ENCODE data around the gene SETD7. TPM values are rescaled to one million over a fixed set of nuclear protein-coding genes. Genes with fewer than 3 reads are reported as not detected.

The SETD7 gene
- total RNA-seq, 1 experiment from 2014 or later: 59.4 TPM

- Histone ChIP-seq H3K36me3 (ENCODE audit: insufficient read depth, low read length) (peaks cover 61% of the 10 kb centered on the region), H3K27ac (ENCODE audit: low read length) (no peak overlapping the region), H3K9me2 (replicated peaks; ENCODE audit: insufficient read depth, low read length) (no peaks in the 10 kb centered on the region), H3K27me3 (ENCODE audit: low read length) (no peaks in the 10 kb centered on the region), H3K4me2 (ENCODE audit: low read depth, low read length, poor library complexity, severe bottlenecking) (no peak overlapping the region), H3K9me3 (ENCODE audit: low read length) (no peaks in the 10 kb centered on the region), H2AFZ (ENCODE audit: low read length) (no peak overlapping the region), H3K4me1 (ENCODE audit: low read length) (no peaks in the 10 kb centered on the region), H3K9ac (ENCODE audit: low read length) (no peak overlapping the region), H3K79me2 (ENCODE audit: low read length) (peaks cover 46% of the 10 kb centered on the region), H4K20me1 (ENCODE audit: insufficient read depth, low read depth, low read length) (no peaks in the 10 kb centered on the region), H3K4me3 (ENCODE audit: low read length) (no peak overlapping the region)
- DNase-seq: no peak
These were observed 30.6 kb downstream of the SETD7 start for GRCh38 chr4:139525414-139525813.

- no peaks in the 10 kb centered on the region for H3K9me3 ChIP-seq (ENCODE audit: low read length)
- no peak overlapping the region for H3K4me2 ChIP-seq (ENCODE audit: low read depth, low read length, poor library complexity, severe bottlenecking)
- no peaks in the 10 kb centered on the region for H3K9me2 ChIP-seq (replicated peaks; ENCODE audit: insufficient read depth, low read length)
- no peaks in the 10 kb centered on the region for H4K20me1 ChIP-seq (ENCODE audit: insufficient read depth, low read depth, low read length)
- H3K4me3 ChIP-seq (ENCODE audit: low read length): no peak overlapping the region
- no peak overlapping the region for H3K9ac ChIP-seq (ENCODE audit: low read length)
- no peak for DNase-seq
- peaks cover 34% of the 10 kb centered on the region for H3K79me2 ChIP-seq (ENCODE audit: low read length)
- H2AFZ ChIP-seq (ENCODE audit: low read length): no peak overlapping the region
- H3K36me3 ChIP-seq (ENCODE audit: insufficient read depth, low read length): peaks cover 64% of the 10 kb centered on the region
- no peak overlapping the region for H3K27ac ChIP-seq (ENCODE audit: low read length)
- H3K4me1 ChIP-seq (ENCODE audit: low read length): no peaks in the 10 kb centered on the region
- no peaks in the 10 kb centered on the region for H3K27me3 ChIP-seq (ENCODE audit: low read length)
These were observed 31.9 kb downstream of the SETD7 start for GRCh38 chr4:139524062-139524631.

- no peak overlapping the region for H2AFZ ChIP-seq (ENCODE audit: low read length)
- H3K4me1 ChIP-seq (ENCODE audit: low read length): no peaks in the 10 kb centered on the region
- H3K79me2 ChIP-seq (ENCODE audit: low read length): peaks cover 23% of the 10 kb centered on the region
- peaks cover 64% of the 10 kb centered on the region for H3K36me3 ChIP-seq (ENCODE audit: insufficient read depth, low read length)
- no peak overlapping the region for H3K9ac ChIP-seq (ENCODE audit: low read length)
- no peak overlapping the region for H3K27ac ChIP-seq (ENCODE audit: low read length)
- no peaks in the 10 kb centered on the region for H3K27me3 ChIP-seq (ENCODE audit: low read length)
- no peak overlapping the region for H3K4me2 ChIP-seq (ENCODE audit: low read depth, low read length, poor library complexity, severe bottlenecking)
- H3K9me3 ChIP-seq (ENCODE audit: low read length): no peaks in the 10 kb centered on the region
- no peaks in the 10 kb centered on the region for H3K9me2 ChIP-seq (replicated peaks; ENCODE audit: insufficient read depth, low read length)
- no peak overlapping the region for H3K4me3 ChIP-seq (ENCODE audit: low read length)
- no peak for DNase-seq
- no peaks in the 10 kb centered on the region for H4K20me1 ChIP-seq (ENCODE audit: insufficient read depth, low read depth, low read length)
These were observed 32.9 kb downstream of the SETD7 start for GRCh38 chr4:139523076-139523475.

- Histone ChIP-seq H3K36me3 (ENCODE audit: insufficient read depth, low read length) (peaks cover 63% of the 10 kb centered on the region), H3K9me3 (ENCODE audit: low read length) (no peaks in the 10 kb centered on the region)
These were observed 33.6 kb downstream of the SETD7 start for GRCh38 chr4:139522457-139522856.

GRCh38 chr4:139521754-139522401 is 34.1 kb downstream of the SETD7 start:
- Histone ChIP-seq H3K27ac (ENCODE audit: low read length) (no peak overlapping the region), H3K4me3 (ENCODE audit: low read length) (no peak overlapping the region), H3K36me3 (ENCODE audit: insufficient read depth, low read length) (peaks cover 65% of the 10 kb centered on the region), H4K20me1 (ENCODE audit: insufficient read depth, low read depth, low read length) (no peaks in the 10 kb centered on the region), H3K9me2 (replicated peaks; ENCODE audit: insufficient read depth, low read length) (no peaks in the 10 kb centered on the region), H3K4me1 (ENCODE audit: low read length) (no peaks in the 10 kb centered on the region), H3K4me2 (ENCODE audit: low read depth, low read length, poor library complexity, severe bottlenecking) (no peak overlapping the region), H3K9me3 (ENCODE audit: low read length) (no peaks in the 10 kb centered on the region), H3K79me2 (ENCODE audit: low read length) (peaks cover 12% of the 10 kb centered on the region), H3K27me3 (ENCODE audit: low read length) (no peaks in the 10 kb centered on the region), H3K9ac (ENCODE audit: low read length) (no peak overlapping the region), H2AFZ (ENCODE audit: low read length) (no peak overlapping the region)
- no peak for DNase-seq

More at GRCh38 chr4:139522457-139522856, 33.6 kb downstream of the SETD7 start:
- Histone ChIP-seq H3K4me2 (ENCODE audit: low read depth, low read length, poor library complexity, severe bottlenecking) (no peak overlapping the region), H3K4me1 (ENCODE audit: low read length) (no peaks in the 10 kb centered on the region), H3K9me2 (replicated peaks; ENCODE audit: insufficient read depth, low read length) (no peaks in the 10 kb centered on the region), H3K27ac (ENCODE audit: low read length) (no peak overlapping the region), H3K4me3 (ENCODE audit: low read length) (no peak overlapping the region), H3K9ac (ENCODE audit: low read length) (no peak overlapping the region), H2AFZ (ENCODE audit: low read length) (no peak overlapping the region), H3K79me2 (ENCODE audit: low read length) (peaks cover 18% of the 10 kb centered on the region), H4K20me1 (ENCODE audit: insufficient read depth, low read depth, low read length) (no peaks in the 10 kb centered on the region), H3K27me3 (ENCODE audit: low read length) (no peaks in the 10 kb centered on the region)
- DNase-seq: no peak

- Histone ChIP-seq H4K20me1 (ENCODE audit: insufficient read depth, low read depth, low read length) (no peaks in the 10 kb centered on the region), H3K36me3 (ENCODE audit: insufficient read depth, low read length) (peaks cover 77% of the 10 kb centered on the region), H3K79me2 (ENCODE audit: low read length) (no peaks in the 10 kb centered on the region), H3K27me3 (ENCODE audit: low read length) (no peaks in the 10 kb centered on the region), H3K9ac (ENCODE audit: low read length) (no peak overlapping the region), H3K4me3 (ENCODE audit: low read length) (no peak overlapping the region), H3K9me2 (replicated peaks; ENCODE audit: insufficient read depth, low read length) (no peaks in the 10 kb centered on the region), H3K4me2 (ENCODE audit: low read depth, low read length, poor library complexity, severe bottlenecking) (no peak overlapping the region), H2AFZ (ENCODE audit: low read length) (no peak overlapping the region), H3K27ac (ENCODE audit: low read length) (no peak overlapping the region), H3K9me3 (ENCODE audit: low read length) (no peaks in the 10 kb centered on the region), H3K4me1 (ENCODE audit: low read length) (no peaks in the 10 kb centered on the region)
- no peak for DNase-seq
These were observed 40.5 kb downstream of the SETD7 start for GRCh38 chr4:139515531-139515958.

- no peak overlapping the region for H3K4me2 ChIP-seq (ENCODE audit: low read depth, low read length, poor library complexity, severe bottlenecking)
- H3K9ac ChIP-seq (ENCODE audit: low read length): no peak overlapping the region
- DNase-seq: no peak
- no peaks in the 10 kb centered on the region for H3K9me3 ChIP-seq (ENCODE audit: low read length)
- no peak overlapping the region for H3K4me3 ChIP-seq (ENCODE audit: low read length)
- no peaks in the 10 kb centered on the region for H4K20me1 ChIP-seq (ENCODE audit: insufficient read depth, low read depth, low read length)
- H3K36me3 ChIP-seq (ENCODE audit: insufficient read depth, low read length): peaks cover 71% of the 10 kb centered on the region
- no peaks in the 10 kb centered on the region for H3K27me3 ChIP-seq (ENCODE audit: low read length)
- no peaks in the 10 kb centered on the region for H3K9me2 ChIP-seq (replicated peaks; ENCODE audit: insufficient read depth, low read length)
- no peaks in the 10 kb centered on the region for H3K4me1 ChIP-seq (ENCODE audit: low read length)
- H2AFZ ChIP-seq (ENCODE audit: low read length): no peak overlapping the region
- no peaks in the 10 kb centered on the region for H3K79me2 ChIP-seq (ENCODE audit: low read length)
- no peak overlapping the region for H3K27ac ChIP-seq (ENCODE audit: low read length)
These were observed 41.5 kb downstream of the SETD7 start for GRCh38 chr4:139514382-139515059.

GRCh38 chr4:139511320-139511719 is 44.7 kb downstream of the SETD7 start:
- H4K20me1 ChIP-seq (ENCODE audit: insufficient read depth, low read depth, low read length): no peaks in the 10 kb centered on the region
- H3K9me3 ChIP-seq (ENCODE audit: low read length): no peaks in the 10 kb centered on the region
- H3K4me3 ChIP-seq (ENCODE audit: low read length): no peak overlapping the region
- no peak overlapping the region for H3K4me2 ChIP-seq (ENCODE audit: low read depth, low read length, poor library complexity, severe bottlenecking)
- DNase-seq: no peak
- H3K9me2 ChIP-seq (replicated peaks; ENCODE audit: insufficient read depth, low read length): no peaks in the 10 kb centered on the region
- H2AFZ ChIP-seq (ENCODE audit: low read length): no peak overlapping the region
- H3K36me3 ChIP-seq (ENCODE audit: insufficient read depth, low read length): peaks cover 58% of the 10 kb centered on the region
- H3K9ac ChIP-seq (ENCODE audit: low read length): no peak overlapping the region
- H3K4me1 ChIP-seq (ENCODE audit: low read length): no peaks in the 10 kb centered on the region
- no peak overlapping the region for H3K27ac ChIP-seq (ENCODE audit: low read length)
- H3K27me3 ChIP-seq (ENCODE audit: low read length): no peaks in the 10 kb centered on the region
- H3K79me2 ChIP-seq (ENCODE audit: low read length): no peaks in the 10 kb centered on the region

All from Karpas-422 (cell line).